CD4-positive, alpha-beta T cell treated with Interleukin-4 for 1 hour (primary cell): ENCODE measurements around the gene COL8A1.

Experiments
- DNase-seq, 2 donors: peaks; one replicate each; pipeline ENCODE4 v3.0.0-alpha.2; 2020 to 2022

The COL8A1 gene

DNA sequence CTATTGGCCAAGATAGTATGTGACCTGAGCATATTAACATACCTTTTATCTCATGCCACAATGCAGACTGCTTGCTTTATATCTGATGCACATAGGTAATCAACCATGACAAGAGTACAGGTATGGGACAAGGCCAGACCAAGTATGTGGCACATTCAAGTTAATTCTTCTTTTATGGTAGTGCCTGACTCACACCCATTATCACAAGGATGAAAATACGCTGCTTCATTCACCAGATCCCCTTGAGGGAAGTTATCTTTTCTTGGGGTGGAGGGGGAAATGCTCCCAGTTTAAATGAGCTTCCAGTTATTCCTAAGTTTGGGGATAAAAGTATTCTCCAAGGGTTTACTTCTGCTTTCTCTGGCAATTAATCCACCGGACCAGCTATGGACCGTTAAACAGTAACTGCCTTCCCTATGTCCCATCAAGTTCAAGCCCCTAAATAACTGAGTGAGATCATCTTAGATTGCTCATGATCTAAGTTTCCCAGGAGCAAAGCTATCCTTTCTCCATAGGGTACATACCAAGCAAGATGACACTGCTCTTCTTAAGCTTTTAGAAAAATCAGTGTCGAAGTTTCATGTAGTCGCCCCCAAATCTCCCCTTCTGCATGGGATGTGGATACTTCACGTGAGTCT, 1.9 kb downstream of the COL8A1 start:
- no peak for DNase-seq

GRCh38 chr3:99641480-99641879, 3.1 kb downstream of the COL8A1 start:
- DNase-seq, result no peak

DNA sequence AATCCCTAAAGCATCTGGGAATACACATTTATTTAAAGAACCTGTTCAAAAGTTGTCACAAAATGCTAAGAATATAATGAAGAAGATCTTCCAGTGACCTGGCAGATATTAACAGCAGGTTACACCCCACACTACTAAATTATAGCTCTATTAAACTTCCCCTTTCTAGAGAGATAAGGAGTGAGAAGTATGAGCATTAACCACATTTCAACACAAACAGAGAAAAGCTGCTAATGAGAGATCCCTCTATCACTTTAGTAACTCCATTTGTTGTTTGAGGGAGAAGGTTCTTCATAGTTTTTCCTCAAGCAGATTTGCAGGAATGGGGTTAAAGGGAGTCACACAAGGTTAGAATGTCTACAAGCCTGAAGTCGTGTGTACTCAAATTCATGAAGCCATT, 3.6 kb downstream of the COL8A1 start:
- no peak for DNase-seq

GRCh38 chr3:99644017-99644416, 5.6 kb downstream of the COL8A1 start:
- no peak for DNase-seq

GRCh38 chr3:99644746-99645145, 6.4 kb downstream of the COL8A1 start:
- no peak for DNase-seq

- DNase-seq, result no peak
These were observed 7.1 kb downstream of the COL8A1 start for GRCh38 chr3:99645277-99646106.

- DNase-seq, result no peak
These were observed 7.7 kb downstream of the COL8A1 start for GRCh38 chr3:99646107-99646435.

DNA sequence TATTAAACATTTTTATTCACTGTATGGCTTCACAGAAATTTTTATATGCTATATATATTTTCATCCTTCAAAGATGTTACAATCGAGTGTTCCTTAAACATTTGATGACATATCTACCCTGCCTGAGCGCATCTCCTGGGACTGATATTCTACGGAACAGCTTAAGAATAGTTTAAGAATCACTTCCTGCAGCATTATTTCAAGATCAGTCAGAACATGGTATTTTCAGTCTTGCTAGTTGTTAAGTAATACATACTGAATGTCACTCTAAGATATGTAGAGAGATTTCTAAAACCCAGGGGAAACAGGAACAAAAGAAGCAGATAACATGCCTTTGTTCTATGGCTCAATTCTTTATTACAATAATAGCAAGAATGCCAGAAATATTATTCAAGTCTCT, 8.7 kb downstream of the COL8A1 start:
- DNase-seq, result no peak

- DNase-seq, result no peak
These were observed 9.7 kb downstream of the COL8A1 start for GRCh38 chr3:99648101-99648500.

DNA sequence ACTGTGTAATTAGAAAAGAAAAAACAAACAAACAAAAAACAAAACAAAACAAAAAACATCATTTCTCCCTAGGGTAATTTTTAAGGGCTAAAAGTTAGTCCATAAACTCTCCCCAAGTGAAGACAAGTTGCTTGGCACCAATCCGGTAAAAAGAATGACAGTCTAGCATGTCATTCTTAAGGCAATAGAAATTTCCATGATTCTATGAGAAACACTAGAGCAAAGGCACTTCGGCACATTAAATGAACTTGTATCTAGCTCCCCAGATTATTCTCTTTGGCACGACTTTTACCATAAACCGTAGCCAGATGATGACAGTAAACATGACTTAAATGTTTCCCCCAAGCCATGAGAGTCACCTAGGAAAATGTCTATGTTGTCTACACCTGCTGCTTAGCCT, 10.1 kb downstream of the COL8A1 start:
- DNase-seq, result no peak

- no peak for DNase-seq
These were observed 13.1 kb downstream of the COL8A1 start for GRCh38 chr3:99651531-99651930.

GRCh38 chr3:99656624-99657023, 18.2 kb downstream of the COL8A1 start:
- no peak for DNase-seq

GRCh38 chr3:99658274-99658673, 19.9 kb downstream of the COL8A1 start:
- DNase-seq, result no peak

GRCh38 chr3:99659032-99659431, 20.6 kb downstream of the COL8A1 start:
- no peak for DNase-seq

- DNase-seq, result no peak
These were observed 21.6 kb downstream of the COL8A1 start for GRCh38 chr3:99659951-99660350.

- DNase-seq, result no peak
These were observed 24.6 kb downstream of the COL8A1 start for GRCh38 chr3:99662838-99663570.

DNA sequence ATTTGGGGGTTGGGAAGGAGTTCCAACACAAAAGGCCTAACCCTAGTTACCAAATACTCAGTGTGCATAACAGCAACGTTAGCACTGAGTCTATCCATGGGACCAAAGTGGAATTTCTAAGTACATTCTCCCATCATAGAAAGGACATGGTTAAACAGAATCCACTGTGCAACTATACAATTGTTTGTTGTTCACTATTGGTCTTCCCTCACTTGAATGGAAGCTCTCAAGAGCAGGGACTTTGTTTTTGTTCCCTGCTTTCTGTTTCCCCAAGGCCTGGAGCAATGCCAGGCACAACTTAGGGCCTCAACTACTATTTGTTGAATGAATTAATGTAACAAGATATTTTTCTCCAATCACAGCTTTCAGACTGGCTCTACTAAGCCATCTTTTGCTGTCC, 25.6 kb downstream of the COL8A1 start:
- DNase-seq, result no peak

DNA sequence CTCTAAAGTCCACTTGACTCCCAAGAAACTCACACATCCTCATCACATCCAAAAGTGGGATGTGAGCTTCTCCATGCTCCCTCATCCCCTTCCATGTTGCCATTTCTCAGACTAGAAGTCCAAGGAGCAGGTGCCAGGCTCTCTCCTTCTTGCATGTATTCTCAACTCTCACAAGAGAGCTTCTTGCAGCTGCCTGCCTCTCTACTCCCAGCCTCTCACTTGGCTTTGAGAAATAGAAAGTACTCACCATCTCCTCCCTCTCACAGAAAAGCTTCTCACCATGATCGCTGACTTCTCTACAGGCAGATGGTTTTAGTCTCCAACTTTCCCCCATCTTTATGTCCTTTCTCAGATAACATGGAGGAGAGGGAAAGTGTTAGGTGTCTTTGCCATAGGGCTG, 26.6 kb downstream of the COL8A1 start:
- DNase-seq, result no peak

GRCh38 chr3:99666201-99666600, 27.8 kb downstream of the COL8A1 start:
- DNase-seq, result no peak

DNA sequence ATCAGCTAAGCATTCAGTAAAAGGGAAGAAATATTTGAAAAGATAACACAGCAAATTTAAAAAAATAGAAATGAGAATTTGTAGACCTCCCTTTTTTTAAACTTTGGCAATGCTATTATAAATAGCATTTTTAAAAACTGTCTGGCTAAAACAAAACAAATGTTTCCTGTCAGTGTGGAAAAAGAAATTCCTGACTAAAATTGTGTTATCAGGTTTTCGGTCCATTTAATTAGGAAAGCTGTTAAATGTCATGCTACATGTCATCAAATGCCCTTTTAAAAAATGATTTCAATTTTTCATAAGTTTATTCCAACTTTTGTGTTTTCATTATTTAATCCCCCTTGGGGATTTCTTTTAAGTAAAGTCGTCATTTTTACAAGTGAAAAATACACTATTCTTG, 29.6 kb downstream of the COL8A1 start:
- DNase-seq, result no peak

GRCh38 chr3:99669879-99670555, 31.6 kb downstream of the COL8A1 start:
- DNase-seq, result no peak

GRCh38 chr3:99670556-99670950, 32.2 kb downstream of the COL8A1 start:
- no peak for DNase-seq

DNA sequence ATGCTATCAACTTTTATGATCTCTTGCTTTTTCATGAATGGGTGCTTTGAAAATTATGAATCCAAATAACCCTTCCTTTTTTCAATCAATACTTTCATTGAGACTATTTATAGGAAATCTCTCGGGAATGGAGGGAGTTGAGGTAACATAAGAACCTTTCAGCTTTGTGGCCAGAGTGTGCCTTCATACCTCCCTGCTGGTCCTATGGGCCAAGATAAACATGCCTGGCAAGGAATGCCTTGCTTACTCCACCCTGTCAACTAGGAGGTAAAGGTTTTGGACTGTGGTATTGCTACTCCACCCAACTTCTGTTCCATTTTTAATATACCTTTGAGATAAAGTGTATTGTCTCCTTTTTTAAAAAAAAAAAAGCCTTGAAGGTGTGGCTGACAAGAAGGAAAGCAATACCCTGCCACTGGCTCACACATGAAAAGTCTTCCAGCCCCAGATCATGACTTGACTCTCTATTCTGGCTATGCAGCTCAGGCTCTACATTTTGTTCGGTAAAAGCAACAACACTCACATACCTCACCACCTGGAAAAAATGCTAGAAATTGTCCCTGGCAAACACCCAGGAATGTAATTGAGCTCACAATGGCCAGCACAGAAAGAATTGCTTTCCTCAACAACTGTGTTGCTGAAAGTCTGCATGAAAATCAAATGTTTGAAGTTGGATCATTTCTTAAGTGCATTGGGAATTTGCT, 35.8 kb downstream of the COL8A1 start:
- DNase-seq, result no peak
